Activated CD4-positive, alpha-beta T cell treated with anti-CD3 and anti-CD28 coated beads, Interleukin-2, amount 10 ng/mL, durations not matched to agents 24 days and 14 days (primary cell): ENCODE measurements around the gene TEP1. TPM values are rescaled to one million over a fixed set of nuclear protein-coding genes. Genes with fewer than 3 reads are reported as not detected.

Source experiments
- DNase-seq: peaks from one replicate; pipeline ENCODE4 v3.0.0; 2022
- H3K27ac Mint-ChIP-seq: one replicate; pipeline ENCODE4 v1.8.0; 2022; ENCODE audit warnings: mild to moderate bottlenecking, mixed read lengths
- H3K27me3 Mint-ChIP-seq: one replicate; pipeline ENCODE4 v1.8.0; 2022; ENCODE audit warnings: mixed read lengths
- H3K36me3 Mint-ChIP-seq: one replicate; pipeline ENCODE4 v1.8.0; 2022; ENCODE audit warnings: low read depth, mild to moderate bottlenecking, mixed read lengths
- H3K4me1 Mint-ChIP-seq: one replicate; pipeline ENCODE4 v1.8.0; 2021; ENCODE audit warnings: mixed read lengths
- H3K4me3 Mint-ChIP-seq: one replicate; pipeline ENCODE4 v1.8.0; 2022; ENCODE audit warnings: mild to moderate bottlenecking, moderate library complexity, mixed read lengths
- H3K9me3 Mint-ChIP-seq: one replicate; pipeline ENCODE4 v1.8.0; 2021; ENCODE audit warnings: mixed read lengths
- intact Hi-C: fragments of 100-400 bp; cut with micrococcal nuclease; formaldehyde crosslinking; loops from one replicate; pipeline ENCODE4 v1.15.1; 2023
- total RNA-seq: library from RNA; stranded (reverse); gene quantifications from 2 replicates; pipeline ENCODE4 v1.2.3, GENCODE V29; 2022

Gene TEP1
- total RNA-seq, 1 donor from 2014 or later, result 35.8 TPM

DNA sequence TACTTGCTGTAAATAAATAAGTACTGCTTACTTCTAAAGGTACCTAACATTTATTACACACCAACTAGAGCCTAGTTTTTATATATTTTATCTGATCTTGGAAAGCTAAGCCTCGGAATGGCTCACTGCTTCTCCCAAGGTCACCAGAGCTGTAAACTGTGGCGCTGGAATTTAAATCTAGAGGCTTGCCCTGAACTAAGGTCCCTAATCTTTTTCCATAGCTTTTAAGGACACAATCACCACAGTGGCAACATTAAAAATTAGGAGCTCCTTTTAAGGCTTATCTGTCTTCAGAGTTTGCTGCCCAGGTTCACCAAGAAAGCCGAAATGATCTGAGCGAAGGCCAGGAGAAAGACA is 80.9 kb downstream of the TEP1 start:
- intact Hi-C loops, result loop anchor here (1.0 to 2.0 kb wide), 2 partner anchors 34 to 277 kb away; no protein-coding TSS in a partner anchor
- no peak for DNase-seq
- Mint-ChIP-seq H3K36me3 (peaks cover 24% of the 10 kb centered on the region), H3K9me3 (no peaks in the 10 kb centered on the region), H3K27me3 (peaks cover 1% of the 10 kb centered on the region), H3K27ac (peak overlapping the region; percentile 94), H3K4me1 (peaks cover 43% of the 10 kb centered on the region), H3K4me3 (peak overlapping the region; percentile 99)

GRCh38 chr14:20331053-20331613 is 82.2 kb downstream of the TEP1 start:
- no peaks in the 10 kb centered on the region for H3K27me3 Mint-ChIP-seq
- H3K9me3 Mint-ChIP-seq, result no peaks in the 10 kb centered on the region
- peak overlapping the region; percentile 23 for H3K27ac Mint-ChIP-seq
- peak overlapping the region; percentile 54 for H3K4me3 Mint-ChIP-seq
- intact Hi-C loops, result no loop called here
- H3K36me3 Mint-ChIP-seq, result peaks cover 26% of the 10 kb centered on the region
- H3K4me1 Mint-ChIP-seq, result peaks cover 45% of the 10 kb centered on the region
- DNase-seq, result no peak

DNA sequence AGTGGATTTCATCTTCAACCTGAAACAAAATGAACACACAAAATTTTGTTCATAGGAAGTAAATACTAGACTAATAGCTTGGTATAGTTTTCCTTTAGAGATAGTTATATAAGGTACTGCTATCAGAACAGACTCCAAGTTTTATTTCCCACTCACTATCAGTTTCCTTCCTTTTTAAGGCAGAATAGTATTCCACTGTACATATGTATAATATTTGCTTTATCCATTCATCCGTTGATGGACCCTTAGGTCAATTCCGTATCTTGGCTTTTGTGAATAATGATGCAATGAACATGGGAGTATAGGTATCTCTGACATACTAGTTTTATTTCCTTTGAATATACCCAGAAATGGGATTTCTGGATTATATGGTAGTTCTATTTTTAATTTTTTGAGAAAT is 83.9 kb downstream of the TEP1 start:
- H3K27me3 Mint-ChIP-seq, result no peaks in the 10 kb centered on the region
- H3K4me1 Mint-ChIP-seq, result peaks cover 38% of the 10 kb centered on the region
- no peak overlapping the region for H3K27ac Mint-ChIP-seq
- no peaks in the 10 kb centered on the region for H3K9me3 Mint-ChIP-seq
- peaks cover 34% of the 10 kb centered on the region for H3K36me3 Mint-ChIP-seq
- no peak overlapping the region for H3K4me3 Mint-ChIP-seq
- intact Hi-C loops, result no loop called here
- no peak for DNase-seq

- Mint-ChIP-seq H3K9me3 (no peaks in the 10 kb centered on the region), H3K27me3 (no peaks in the 10 kb centered on the region), H3K4me1 (peaks cover 35% of the 10 kb centered on the region), H3K36me3 (peaks cover 38% of the 10 kb centered on the region), H3K4me3 (no peak overlapping the region), H3K27ac (no peak overlapping the region)
- intact Hi-C loops, result no loop called here
- peak; percentile 48 for DNase-seq
These were observed 84.6 kb downstream of the TEP1 start for GRCh38 chr14:20328705-20329104.

GRCh38 chr14:20327005-20327869 is 86.1 kb downstream of the TEP1 start:
- H3K36me3 Mint-ChIP-seq, result peaks cover 43% of the 10 kb centered on the region
- no peaks in the 10 kb centered on the region for H3K9me3 Mint-ChIP-seq
- intact Hi-C loops, result loop anchor here (1.0 kb wide), 4 partner anchors 16 to 282 kb away; partner anchors contain the start of genes APEX1 and PARP2
- H3K4me1 Mint-ChIP-seq, result peaks cover 31% of the 10 kb centered on the region
- H3K27me3 Mint-ChIP-seq, result no peaks in the 10 kb centered on the region
- H3K4me3 Mint-ChIP-seq, result peak overlapping the region; percentile 56
- peak; percentile 83 for DNase-seq
- peak overlapping the region; percentile 31 for H3K27ac Mint-ChIP-seq

GRCh38 chr14:20317720-20318119 is 95.6 kb downstream of the TEP1 start:
- peaks cover 56% of the 10 kb centered on the region for H3K36me3 Mint-ChIP-seq
- H3K27ac Mint-ChIP-seq, result no peak overlapping the region
- H3K27me3 Mint-ChIP-seq, result no peaks in the 10 kb centered on the region
- peaks cover 1% of the 10 kb centered on the region for H3K4me1 Mint-ChIP-seq
- intact Hi-C loops, result no loop called here
- no peak for DNase-seq
- H3K9me3 Mint-ChIP-seq, result no peaks in the 10 kb centered on the region
- no peak overlapping the region for H3K4me3 Mint-ChIP-seq

Other genes with a start within 250 kb of the TEP1 start
- gene OR11G2, start 222.6 kb downstream of the TEP1 start, total RNA-seq, result not detected in 2 replicates
- gene OR11H6, start 189.8 kb downstream of the TEP1 start, total RNA-seq, result not detected in 2 replicates
- gene OR11H7, start 184.5 kb downstream of the TEP1 start, total RNA-seq, result not detected in 2 replicates
- gene OR11H4, start 174.2 kb downstream of the TEP1 start, total RNA-seq, result not detected in 2 replicates
- gene TTC5, start 107.5 kb downstream of the TEP1 start, total RNA-seq, result 36.2 and 39.7 TPM in 2 replicates
- 60.5 and 61.8 TPM in 2 replicates for gene CCNB1IP1, start 80.2 kb downstream of the TEP1 start, total RNA-seq
- 32.0 and 33.1 TPM in 2 replicates for gene PARP2, start 69.9 kb downstream of the TEP1 start, total RNA-seq
- 0.09 TPM in 1 of 2 replicates, not detected in the other for gene KLHL33, start 22.7 kb upstream of the TEP1 start, total RNA-seq
- gene OSGEP, start 41.3 kb upstream of the TEP1 start, total RNA-seq, result 69.8 and 76.9 TPM in 2 replicates
- gene APEX1, start 41.7 kb upstream of the TEP1 start, total RNA-seq, result 239 and 242 TPM in 2 replicates
- gene PIP4P1, start 47.9 kb upstream of the TEP1 start, total RNA-seq, result 29.5 and 30.7 TPM in 2 replicates
- gene PNP, start 55.9 kb upstream of the TEP1 start, total RNA-seq, result 155 and 158 TPM in 2 replicates
- gene RNASE10, start 92.0 kb upstream of the TEP1 start, total RNA-seq, result 0.47 and 0.50 TPM in 2 replicates
- not detected in 2 replicates for gene RNASE9, start 147.5 kb upstream of the TEP1 start, total RNA-seq
- gene RNASE11, start 174.5 kb upstream of the TEP1 start, total RNA-seq, result not detected in 2 replicates
- gene RNASE12, start 177.9 kb upstream of the TEP1 start, total RNA-seq, result not detected in 2 replicates
- gene OR6S1, start 228.2 kb upstream of the TEP1 start, total RNA-seq, result not detected in 2 replicates